DND-41 (cell line): ENCODE data around the gene KLHL2.

ENCODE experiments used
- ATAC-seq: fragments of 200-7000 bp; cut with Tn5 transposase; 3 replicates; pipeline ENCODE4 v1.9.1; 2021; ENCODE audit warnings: low read depth; ENCODE audit not compliant: insufficient read depth
- DNase-seq: peaks from one replicate; pipeline ENCODE4 v3.0.0-alpha.2; 2020
- H2AFZ ChIP-seq: 2 replicates; pipeline ENCODE4 v1.6.0; 2012; ENCODE audit warnings: low read depth, low read length
- H3K27ac ChIP-seq: 2 replicates; pipeline ENCODE4 v1.5.1; 2012; ENCODE audit warnings: low read length, inconsistent platforms
- H3K27me3 ChIP-seq: fragments of 200-600 bp; sonication (generic); 2 replicates; pipeline ENCODE4 v1.6.0; 2012; ENCODE audit warnings: low read length, mild to moderate bottlenecking, inconsistent platforms; ENCODE audit not compliant: insufficient read depth, poor library complexity
- H3K36me3 ChIP-seq: 2 replicates; pipeline ENCODE4 v1.5.1; 2012; ENCODE audit warnings: low read length, inconsistent platforms; ENCODE audit not compliant: insufficient read depth
- H3K4me1 ChIP-seq: 2 replicates; pipeline ENCODE4 v1.5.1; 2012; ENCODE audit warnings: mild to moderate bottlenecking, low read length; ENCODE audit not compliant: insufficient read depth
- H3K4me2 ChIP-seq: 2 replicates; pipeline ENCODE4 v1.6.0; 2012; ENCODE audit warnings: mild to moderate bottlenecking, moderate library complexity, low read length, inconsistent platforms; ENCODE audit not compliant: insufficient read depth
- H3K4me3 ChIP-seq, 2 experiments: fragments of 200-600 bp in 1 of 2; shearing (Covaris generic) in 1 of 2; 2 replicates each; pipeline ENCODE4 v1.5.1; 2012 to 2016; ENCODE audit warnings: inconsistent platforms in 2 of 2, low read length in 2 of 2, mild to moderate bottlenecking in 2 of 2, low read depth in 1 of 2, moderate library complexity in 1 of 2
- H3K79me2 ChIP-seq: 2 replicates; pipeline ENCODE4 v1.6.0; 2012; ENCODE audit warnings: low read length, inconsistent platforms; ENCODE audit not compliant: insufficient read depth
- H3K9ac ChIP-seq: 2 replicates; pipeline ENCODE4 v1.6.0; 2012; ENCODE audit warnings: low read depth, mild to moderate bottlenecking, inconsistent platforms, low read length, moderate library complexity
- H3K9me3 ChIP-seq: 2 replicates; pipeline ENCODE4 v1.5.1; 2012; ENCODE audit warnings: low read length, moderate library complexity, mild to moderate bottlenecking, inconsistent platforms; ENCODE audit not compliant: insufficient read depth, severe bottlenecking
- H4K20me1 ChIP-seq: 2 replicates; pipeline ENCODE4 v1.6.0; 2012; ENCODE audit warnings: low read length; ENCODE audit not compliant: insufficient read depth
- EZH2 ChIP-seq: IDR thresholded peaks from 3 replicates; pipeline ENCODE4 v1.6.1; 2012; ENCODE audit warnings: borderline replicate concordance, low read depth, mild to moderate bottlenecking, moderate library complexity, low read length, inconsistent platforms; ENCODE audit not compliant: severe bottlenecking
- TF ChIP-seq, protein P1 (sequence below): IDR thresholded peaks from 2 replicates; pipeline ENCODE4 v1.5.1; 2012; ENCODE audit warnings: borderline replicate concordance, low read length, moderate library complexity, mild to moderate bottlenecking; ENCODE audit not compliant: poor library complexity, severe bottlenecking; ENCODE audit errors: extremely low read depth

Gene KLHL2

GRCh38 chr4:165190591-165191347 lies 16.6 kb upstream of the KLHL2 start:
- no peak for TF ChIP-seq EZH2
- TF ChIP-seq, protein P1, sequence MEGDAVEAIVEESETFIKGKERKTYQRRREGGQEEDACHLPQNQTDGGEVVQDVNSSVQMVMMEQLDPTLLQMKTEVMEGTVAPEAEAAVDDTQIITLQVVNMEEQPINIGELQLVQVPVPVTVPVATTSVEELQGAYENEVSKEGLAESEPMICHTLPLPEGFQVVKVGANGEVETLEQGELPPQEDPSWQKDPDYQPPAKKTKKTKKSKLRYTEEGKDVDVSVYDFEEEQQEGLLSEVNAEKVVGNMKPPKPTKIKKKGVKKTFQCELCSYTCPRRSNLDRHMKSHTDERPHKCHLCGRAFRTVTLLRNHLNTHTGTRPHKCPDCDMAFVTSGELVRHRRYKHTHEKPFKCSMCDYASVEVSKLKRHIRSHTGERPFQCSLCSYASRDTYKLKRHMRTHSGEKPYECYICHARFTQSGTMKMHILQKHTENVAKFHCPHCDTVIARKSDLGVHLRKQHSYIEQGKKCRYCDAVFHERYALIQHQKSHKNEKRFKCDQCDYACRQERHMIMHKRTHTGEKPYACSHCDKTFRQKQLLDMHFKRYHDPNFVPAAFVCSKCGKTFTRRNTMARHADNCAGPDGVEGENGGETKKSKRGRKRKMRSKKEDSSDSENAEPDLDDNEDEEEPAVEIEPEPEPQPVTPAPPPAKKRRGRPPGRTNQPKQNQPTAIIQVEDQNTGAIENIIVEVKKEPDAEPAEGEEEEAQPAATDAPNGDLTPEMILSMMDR: no peak
- ATAC-seq: no peak
- no peak overlapping the region for H2AFZ ChIP-seq

GRCh38 chr4:165191348-165191656 lies 16.1 kb upstream of the KLHL2 start:
- Histone ChIP-seq H3K36me3 (no peaks in the 10 kb centered on the region), H2AFZ (no peak overlapping the region)

More at GRCh38 chr4:165190591-165191347, 16.6 kb upstream of the KLHL2 start:
- Histone ChIP-seq H3K4me3 (no peak overlapping the region), H3K27me3 (peaks cover 7% of the 10 kb centered on the region), H3K9ac (no peak overlapping the region), H3K9me3 (no peaks in the 10 kb centered on the region), H3K4me1 (no peaks in the 10 kb centered on the region), H3K36me3 (no peaks in the 10 kb centered on the region), H4K20me1 (no peaks in the 10 kb centered on the region), H3K79me2 (no peaks in the 10 kb centered on the region), H3K27ac (no peak overlapping the region), H3K4me2 (no peak overlapping the region)
- no peak for DNase-seq

GRCh38 chr4:165191814-165192499 lies 15.4 kb upstream of the KLHL2 start:
- Histone ChIP-seq H3K79me2 (no peaks in the 10 kb centered on the region), H4K20me1 (no peaks in the 10 kb centered on the region)
- no peak for TF ChIP-seq EZH2
- TF ChIP-seq, protein P1: no peak

More at GRCh38 chr4:165191348-165191656, 16.1 kb upstream of the KLHL2 start:
- TF ChIP-seq, protein P1: no peak
- no peak for TF ChIP-seq EZH2
- DNase-seq: no peak
- peaks cover 7% of the 10 kb centered on the region for H3K27me3 ChIP-seq
- no peak overlapping the region for H3K4me2 ChIP-seq
- ATAC-seq: no peak
- H3K9me3 ChIP-seq: no peaks in the 10 kb centered on the region
- H4K20me1 ChIP-seq: no peaks in the 10 kb centered on the region
- H3K27ac ChIP-seq: no peak overlapping the region
- H3K4me3 ChIP-seq: no peak overlapping the region
- H3K4me1 ChIP-seq: no peaks in the 10 kb centered on the region
- H3K79me2 ChIP-seq: no peaks in the 10 kb centered on the region
- no peak overlapping the region for H3K9ac ChIP-seq

More at GRCh38 chr4:165191814-165192499, 15.4 kb upstream of the KLHL2 start:
- ATAC-seq (no peak), DNase-seq (no peak)
- no peak overlapping the region for H3K4me3 ChIP-seq
- no peaks in the 10 kb centered on the region for H3K4me1 ChIP-seq
- no peak overlapping the region for H3K4me2 ChIP-seq
- no peak overlapping the region for H2AFZ ChIP-seq
- peaks cover 7% of the 10 kb centered on the region for H3K27me3 ChIP-seq
- no peak overlapping the region for H3K27ac ChIP-seq
- H3K9me3 ChIP-seq: no peaks in the 10 kb centered on the region
- H3K9ac ChIP-seq: no peak overlapping the region
- H3K36me3 ChIP-seq: no peaks in the 10 kb centered on the region
